Measurements from ENCODE around the gene AMBRA1. TPM values are rescaled to one million over a fixed set of nuclear protein-coding genes. Genes with fewer than 3 reads are reported as not detected.

The AMBRA1 gene
- total RNA-seq, 2 donors from 2014 or later, result 35.2 to 42.2 TPM

GRCh38 chr11:46505741-46506482 lies 87.9 kb downstream of the AMBRA1 start:
- no peak for DNase-seq (ENCODE audit: low spot score)
- Histone ChIP-seq H3K4me1 (ENCODE audit: control insufficient read depth in 1 of 2, low read depth in 2 of 2) (no peaks in the 10 kb centered on the region), H3K27ac (no peak overlapping the region), H3K36me3 (peaks cover 20% of the 10 kb centered on the region), H3K4me3 (no peak overlapping the region), H3K27me3 (replicated peaks; ENCODE audit: insufficient read depth) (no peaks in the 10 kb centered on the region), H3K9me3 (no peaks in the 10 kb centered on the region)
- no peak for ATAC-seq (ENCODE audit: insufficient number of reproducible peaks, low FRiP score, low read depth)
- no peak for TF ChIP-seq CTCF (IDR thresholded peaks at IDR 0.05)

- Histone ChIP-seq H3K36me3 (peaks cover 20% of the 10 kb centered on the region), H3K27ac (no peak overlapping the region), H3K4me1 (ENCODE audit: control insufficient read depth in 1 of 2, low read depth in 2 of 2) (no peaks in the 10 kb centered on the region), H3K4me3 (no peak overlapping the region), H3K27me3 (replicated peaks; ENCODE audit: insufficient read depth) (no peaks in the 10 kb centered on the region), H3K9me3 (no peaks in the 10 kb centered on the region)
- TF ChIP-seq CTCF (IDR thresholded peaks at IDR 0.05), result no peak
- ATAC-seq (ENCODE audit: insufficient number of reproducible peaks, low FRiP score, low read depth) (no peak), DNase-seq (ENCODE audit: low spot score) (no peak)
These were observed 88.8 kb downstream of the AMBRA1 start for GRCh38 chr11:46504817-46505613.

GRCh38 chr11:46499821-46500220 lies 94.0 kb downstream of the AMBRA1 start:
- Histone ChIP-seq H3K36me3 (peaks cover 9% of the 10 kb centered on the region), H3K4me3 (no peak overlapping the region), H3K27ac (no peak overlapping the region), H3K4me1 (ENCODE audit: control insufficient read depth in 1 of 2, low read depth in 2 of 2) (no peaks in the 10 kb centered on the region), H3K9me3 (no peaks in the 10 kb centered on the region), H3K27me3 (replicated peaks; ENCODE audit: insufficient read depth) (no peaks in the 10 kb centered on the region)
- no peak for TF ChIP-seq CTCF (IDR thresholded peaks at IDR 0.05)
- ATAC-seq (ENCODE audit: insufficient number of reproducible peaks, low FRiP score, low read depth) (no peak), DNase-seq (ENCODE audit: low spot score) (no peak)

- TF ChIP-seq CTCF (IDR thresholded peaks at IDR 0.05), result no peak
- Histone ChIP-seq H3K4me1 (ENCODE audit: control insufficient read depth in 1 of 2, low read depth in 2 of 2) (no peaks in the 10 kb centered on the region), H3K36me3 (peaks cover 3% of the 10 kb centered on the region), H3K27ac (no peak overlapping the region), H3K27me3 (replicated peaks; ENCODE audit: insufficient read depth) (no peaks in the 10 kb centered on the region), H3K4me3 (no peak overlapping the region), H3K9me3 (no peaks in the 10 kb centered on the region)
- ATAC-seq (ENCODE audit: insufficient number of reproducible peaks, low FRiP score, low read depth) (no peak), DNase-seq (ENCODE audit: low spot score) (no peak)
These were observed 94.9 kb downstream of the AMBRA1 start for GRCh38 chr11:46498968-46499367.

- no peak for TF ChIP-seq CTCF (IDR thresholded peaks at IDR 0.05)
- no peak overlapping the region for H3K27ac ChIP-seq
- no peaks in the 10 kb centered on the region for H3K36me3 ChIP-seq
- no peaks in the 10 kb centered on the region for H3K9me3 ChIP-seq
- no peak for DNase-seq (ENCODE audit: low spot score)
- no peak overlapping the region for H3K4me3 ChIP-seq
- H3K27me3 ChIP-seq (replicated peaks; ENCODE audit: insufficient read depth), result no peaks in the 10 kb centered on the region
- H3K4me1 ChIP-seq (ENCODE audit: control insufficient read depth in 1 of 2, low read depth in 2 of 2), result no peaks in the 10 kb centered on the region
- ATAC-seq (ENCODE audit: insufficient number of reproducible peaks, low FRiP score, low read depth), result no peak
These were observed 95.6 kb downstream of the AMBRA1 start for GRCh38 chr11:46498179-46498578.
